Breast epithelium (tissue), 4 donors: ENCODE results near the gene CDH8. TPM values are rescaled to one million over a fixed set of nuclear protein-coding genes. Genes with fewer than 3 reads are reported as not detected.

Source experiments
- DNase-seq, 2 donors: peaks; one replicate each; pipeline ENCODE4 v3.0.0-alpha.2; 2019; ENCODE audit warnings: low spot score in 2 of 2
- H3K27ac ChIP-seq, 2 donors: fragments of 200-600 bp; sonication (generic) in 1 of 2; one replicate each; pipeline ENCODE4 v1.5.1; 2016 to 2019; ENCODE audit warnings: mild to moderate bottlenecking in 1 of 2
- H3K27me3 ChIP-seq, 2 donors: fragments of 200-600 bp; sonication (generic) in 1 of 2; one replicate each; pipeline versions ENCODE4 v1.5.1 to v1.6.0; 2017 to 2019; ENCODE audit warnings: control low read depth in 1 of 2, mild to moderate bottlenecking in 1 of 2
- H3K36me3 ChIP-seq: fragments of 200-600 bp; one replicate; pipeline ENCODE4 v1.5.1; 2019
- H3K4me1 ChIP-seq, 2 donors: fragments of 200-600 bp; sonication (generic); one replicate each; pipeline ENCODE4 v1.5.1; 2016 to 2019; ENCODE audit warnings: control low read depth in 1 of 2
- H3K4me3 ChIP-seq, 3 donors: fragments of 200-600 bp; sonication (generic); 1 replicate in 2 of 3; 2 replicates in 1 of 3; pipeline ENCODE4 v1.5.1; 2016 to 2019; ENCODE audit warnings: mild to moderate bottlenecking in 3 of 3, moderate library complexity in 2 of 3
- H3K9me3 ChIP-seq, 2 donors: fragments of 200-600 bp; sonication (generic) in 1 of 2; one replicate each; pipeline ENCODE4 v1.5.1; 2016 to 2019; ENCODE audit warnings: control low read depth in 1 of 2
- CTCF ChIP-seq, 3 donors: fragments of 450-650 bp; IDR thresholded peaks; one replicate each; pipeline ENCODE4 v1.5.1; 2016 to 2017; ENCODE audit warnings: antibody characterized with exemption in 3 of 3, mild to moderate bottlenecking in 3 of 3, moderate library complexity in 3 of 3
- POLR2A ChIP-seq: fragments of 450-650 bp; IDR thresholded peaks from one replicate; pipeline ENCODE4 v1.6.1; 2016; ENCODE audit warnings: antibody characterized with exemption, mild to moderate bottlenecking, moderate library complexity
- POLR2AphosphoS5 ChIP-seq, 3 donors: sonication (generic); formaldehyde crosslinking; IDR thresholded peaks; one replicate each; pipeline ENCODE4 v1.6.1; 2017; ENCODE audit warnings: antibody characterized with exemption in 3 of 3
- intact Hi-C: fragments of 100-400 bp; cut with DNase I; formaldehyde crosslinking; loops from one replicate; pipeline ENCODE4 v1.15.1; 2023; ENCODE audit warnings: low total_unique reads
- total RNA-seq, 3 donors: library from RNA; depleted of rRNA; stranded (reverse); fragments of >200 nt; gene quantifications; one replicate each; pipeline ENCODE4 v1.1.0, GENCODE V29; 2016

The CDH8 gene
- total RNA-seq, 3 donors from 2014 or later, result under 0.01 to 0.15 TPM; not detected in 1

GRCh38 chr16:61957075-61957855 is 79.0 kb downstream of the CDH8 start:
- no peaks in the 10 kb centered on the region for H3K4me1 ChIP-seq
- no peaks in the 10 kb centered on the region for H3K27me3 ChIP-seq
- no peaks in the 10 kb centered on the region for H3K9me3 ChIP-seq
- no peaks in the 10 kb centered on the region for H3K36me3 ChIP-seq
- H3K27ac ChIP-seq, result no peak overlapping the region
- DNase-seq, result no peak
- no peak overlapping the region for H3K4me3 ChIP-seq
- TF ChIP-seq CTCF (IDR thresholded peaks at IDR 0.05) (no peak), POLR2AphosphoS5 (IDR thresholded peaks at IDR 0.05) (no peak), POLR2A (no peak)
- intact Hi-C loops, result no loop called here

- no peak for TF ChIP-seq CTCF (IDR thresholded peaks at IDR 0.05)
- TF ChIP-seq POLR2A, result no peak
- no peak for TF ChIP-seq POLR2AphosphoS5 (IDR thresholded peaks at IDR 0.05)
These were observed 83.4 kb downstream of the CDH8 start for GRCh38 chr16:61952841-61953240.

GRCh38 chr16:61948414-61948813 is 87.8 kb downstream of the CDH8 start:
- H3K9me3 ChIP-seq, result no peaks in the 10 kb centered on the region
- no peak overlapping the region for H3K27ac ChIP-seq
- TF ChIP-seq POLR2AphosphoS5 (IDR thresholded peaks at IDR 0.05), result no peak
- TF ChIP-seq CTCF (IDR thresholded peaks at IDR 0.05), result no peak
- no peak for TF ChIP-seq POLR2A
- intact Hi-C loops, result no loop called here
- DNase-seq, result no peak
- H3K4me1 ChIP-seq, result no peaks in the 10 kb centered on the region
- H3K4me3 ChIP-seq, result no peak overlapping the region
- no peaks in the 10 kb centered on the region for H3K27me3 ChIP-seq
- H3K36me3 ChIP-seq, result no peaks in the 10 kb centered on the region

More at GRCh38 chr16:61952841-61953240, 83.4 kb downstream of the CDH8 start:
- Histone ChIP-seq H3K36me3 (no peaks in the 10 kb centered on the region), H3K27ac (no peak overlapping the region), H3K4me3 (no peak overlapping the region), H3K27me3 (no peaks in the 10 kb centered on the region), H3K9me3 (no peaks in the 10 kb centered on the region), H3K4me1 (no peaks in the 10 kb centered on the region)
- no peak for DNase-seq
- intact Hi-C loops, result no loop called here

- Histone ChIP-seq H3K9me3 (no peaks in the 10 kb centered on the region), H3K4me1 (no peaks in the 10 kb centered on the region), H3K36me3 (no peaks in the 10 kb centered on the region), H3K27ac (no peak overlapping the region), H3K27me3 (no peaks in the 10 kb centered on the region), H3K4me3 (no peak overlapping the region)
- TF ChIP-seq CTCF (IDR thresholded peaks at IDR 0.05) (no peak), POLR2A (no peak), POLR2AphosphoS5 (IDR thresholded peaks at IDR 0.05) (no peak)
- no peak for DNase-seq
- intact Hi-C loops, result no loop called here
These were observed 90.2 kb downstream of the CDH8 start for GRCh38 chr16:61946019-61946418.

GRCh38 chr16:61945511-61945910 is 90.7 kb downstream of the CDH8 start:
- DNase-seq, result no peak
- no peaks in the 10 kb centered on the region for H3K27me3 ChIP-seq
- TF ChIP-seq POLR2A, result no peak
- no peak for TF ChIP-seq POLR2AphosphoS5 (IDR thresholded peaks at IDR 0.05)
- no peak for TF ChIP-seq CTCF (IDR thresholded peaks at IDR 0.05)
- no peaks in the 10 kb centered on the region for H3K9me3 ChIP-seq
- intact Hi-C loops, result no loop called here
- no peaks in the 10 kb centered on the region for H3K4me1 ChIP-seq
- H3K36me3 ChIP-seq, result no peaks in the 10 kb centered on the region
- H3K4me3 ChIP-seq, result no peak overlapping the region
- no peak overlapping the region for H3K27ac ChIP-seq
